ENCODE measurements around the gene OTUD4.

OTUD4 gene

GRCh38 chr4:145189981-145190380, 9.6 kb upstream of the OTUD4 start:
- Histone ChIP-seq H3K27ac (ENCODE audit: low read depth, low read length, poor library complexity, severe bottlenecking) (no peak overlapping the region), H2AFZ (ENCODE audit: low read length) (no peak overlapping the region), H3K79me2 (ENCODE audit: insufficient read depth, low read length) (no peaks in the 10 kb centered on the region), H3K9me2 (ENCODE audit: low read depth, low read length) (no peaks in the 10 kb centered on the region), H3K9ac (ENCODE audit: low read length) (no peak overlapping the region), H4K20me1 (ENCODE audit: insufficient read depth, low read length) (no peaks in the 10 kb centered on the region), H3K27me3 (ENCODE audit: insufficient read depth, low read length) (no peaks in the 10 kb centered on the region), H3K9me3 (ENCODE audit: low read length) (no peaks in the 10 kb centered on the region), H3K4me2 (ENCODE audit: low read length) (no peak overlapping the region), H3K4me3 (ENCODE audit: low read depth, low read length, poor library complexity, severe bottlenecking) (no peak overlapping the region), H3F3A (ENCODE audit: insufficient read depth, low read length) (no peaks in the 10 kb centered on the region; the same call in 1 of the 2 replicates), H3K4me1 (ENCODE audit: insufficient read depth, low read length, severe bottlenecking) (peaks cover 31% of the 10 kb centered on the region), H3K36me3 (ENCODE audit: insufficient read depth, low read length) (no peaks in the 10 kb centered on the region)
- no peak for TF ChIP-seq CTCF (IDR thresholded peaks at IDR 0.05; ENCODE audit: low read length)
- no peak for TF ChIP-seq EZH2 (IDR thresholded peaks at IDR 0.05; ENCODE audit: borderline replicate concordance, low read length)

DNA sequence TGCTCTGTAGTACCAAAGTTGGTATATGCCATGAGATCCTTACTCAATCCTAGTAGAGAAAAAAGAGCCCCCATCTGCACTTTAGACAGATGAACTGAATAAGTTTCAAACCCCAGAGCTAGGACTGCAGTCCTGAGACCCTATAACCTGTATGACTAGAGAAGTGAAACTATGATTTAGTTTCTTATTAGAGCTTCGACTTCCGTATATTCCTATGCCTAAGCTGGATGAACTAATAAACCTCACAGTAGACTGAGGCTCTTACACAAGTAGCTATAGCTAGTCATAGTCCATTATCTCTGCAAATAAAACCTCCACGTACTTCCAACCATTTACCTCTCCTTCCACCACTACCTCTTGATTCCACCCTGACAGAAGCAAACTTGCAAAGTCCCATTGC, 6.3 kb upstream of the OTUD4 start:
- Histone ChIP-seq H3K36me3 (ENCODE audit: insufficient read depth, low read length) (no peaks in the 10 kb centered on the region), H3K9me3 (ENCODE audit: low read length) (no peaks in the 10 kb centered on the region), H3F3A (ENCODE audit: insufficient read depth, low read length) (no peaks in the 10 kb centered on the region), H3K4me2 (ENCODE audit: low read length) (peak overlapping the region; percentile 60), H3K4me3 (ENCODE audit: low read depth, low read length, poor library complexity, severe bottlenecking) (peak overlapping the region; percentile 35), H3K4me1 (ENCODE audit: insufficient read depth, low read length, severe bottlenecking) (peaks cover 41% of the 10 kb centered on the region), H3K27ac (ENCODE audit: low read depth, low read length, poor library complexity, severe bottlenecking) (peak overlapping the region; percentile 39), H3K79me2 (ENCODE audit: insufficient read depth, low read length) (no peaks in the 10 kb centered on the region), H3K9me2 (ENCODE audit: low read depth, low read length) (no peaks in the 10 kb centered on the region), H2AFZ (ENCODE audit: low read length) (peak overlapping the region; percentile 44; the same call in 1 of the 2 replicates), H4K20me1 (ENCODE audit: insufficient read depth, low read length) (no peaks in the 10 kb centered on the region), H3K27me3 (ENCODE audit: insufficient read depth, low read length) (no peaks in the 10 kb centered on the region), H3K9ac (ENCODE audit: low read length) (peak overlapping the region; percentile 10)
- TF ChIP-seq CTCF (IDR thresholded peaks at IDR 0.05; ENCODE audit: low read length) (no peak), EZH2 (IDR thresholded peaks at IDR 0.05; ENCODE audit: borderline replicate concordance, low read length) (no peak)

DNA sequence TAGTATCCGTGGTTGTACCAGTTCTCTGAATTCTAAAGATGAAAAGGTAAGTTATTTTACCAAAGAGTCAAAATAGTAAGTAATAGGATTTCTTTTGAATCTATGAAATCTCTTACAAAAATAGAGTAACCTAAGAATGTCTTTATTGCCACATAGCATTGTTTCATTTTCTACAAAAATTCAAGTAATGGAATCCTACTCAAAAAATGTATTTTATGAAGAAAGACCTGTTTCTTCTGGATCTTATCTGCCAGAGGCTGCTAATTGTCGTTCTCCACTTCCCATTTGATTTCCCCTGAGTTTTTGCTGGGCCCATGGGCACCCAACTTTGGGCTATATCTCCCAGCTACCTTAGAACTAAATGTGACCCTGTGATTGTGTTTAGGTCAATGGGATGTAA, 3.2 kb upstream of the OTUD4 start:
- H3K36me3 ChIP-seq (ENCODE audit: insufficient read depth, low read length): no peaks in the 10 kb centered on the region
- no peak overlapping the region for H2AFZ ChIP-seq (ENCODE audit: low read length)

More for the DNA sequence above, 3.2 kb upstream of the OTUD4 start:
- no peak overlapping the region for H3K9ac ChIP-seq (ENCODE audit: low read length)
- TF ChIP-seq EZH2 (IDR thresholded peaks at IDR 0.05; ENCODE audit: borderline replicate concordance, low read length) (no peak), CTCF (IDR thresholded peaks at IDR 0.05; ENCODE audit: low read length) (no peak)
- no peak overlapping the region for H3K4me2 ChIP-seq (ENCODE audit: low read length)
- no peaks in the 10 kb centered on the region for H3K27me3 ChIP-seq (ENCODE audit: insufficient read depth, low read length)
- H3K4me3 ChIP-seq (ENCODE audit: low read depth, low read length, poor library complexity, severe bottlenecking): no peak overlapping the region
- H3K79me2 ChIP-seq (ENCODE audit: insufficient read depth, low read length): peaks cover 9% of the 10 kb centered on the region
- no peaks in the 10 kb centered on the region for H3F3A ChIP-seq (ENCODE audit: insufficient read depth, low read length)
- H3K4me1 ChIP-seq (ENCODE audit: insufficient read depth, low read length, severe bottlenecking): peaks cover 41% of the 10 kb centered on the region
- no peaks in the 10 kb centered on the region for H3K9me3 ChIP-seq (ENCODE audit: low read length)
- no peaks in the 10 kb centered on the region for H4K20me1 ChIP-seq (ENCODE audit: insufficient read depth, low read length)
- no peak overlapping the region for H3K27ac ChIP-seq (ENCODE audit: low read depth, low read length, poor library complexity, severe bottlenecking)
- H3K9me2 ChIP-seq (ENCODE audit: low read depth, low read length): no peaks in the 10 kb centered on the region
